Left ventricle myocardium superior (tissue), 1 donor: ENCODE data around the gene LSMEM2. TPM values are rescaled to one million over a fixed set of nuclear protein-coding genes. Genes with fewer than 3 reads are reported as not detected.
A peak's percentile ranks its signal among the peaks of the same experiment; 100 is the strongest.

ENCODE experiments used
- ATAC-seq: fragments of 200-7000 bp; cut with Tn5 transposase; one replicate; pipeline ENCODE4 v1.9.1; 2020; ENCODE audit warnings: mild to moderate bottlenecking, moderate library complexity
- DNase-seq: peaks from one replicate; pipeline ENCODE4 v3.0.0-alpha.2; 2020
- intact Hi-C: fragments of 100-400 bp; cut with micrococcal nuclease; formaldehyde crosslinking; loops from one replicate; pipeline ENCODE4 v1.11.0; 2022
- total RNA-seq: library from RNA; stranded (reverse); fragmentation: NEBNext Ultra II Directional; extraction: Animal tissue kit (Norgen Biotek cat#: 25700); gene quantifications from one replicate; pipeline ENCODE4 v1.2.1, GENCODE V29; 2021
- donor health status: DM: no; HTN: yes; CAD: no; lungs with severe emphysema.

The LSMEM2 gene
- total RNA-seq, 1 donor from 2014 or later, result 31.6 TPM

DNA sequence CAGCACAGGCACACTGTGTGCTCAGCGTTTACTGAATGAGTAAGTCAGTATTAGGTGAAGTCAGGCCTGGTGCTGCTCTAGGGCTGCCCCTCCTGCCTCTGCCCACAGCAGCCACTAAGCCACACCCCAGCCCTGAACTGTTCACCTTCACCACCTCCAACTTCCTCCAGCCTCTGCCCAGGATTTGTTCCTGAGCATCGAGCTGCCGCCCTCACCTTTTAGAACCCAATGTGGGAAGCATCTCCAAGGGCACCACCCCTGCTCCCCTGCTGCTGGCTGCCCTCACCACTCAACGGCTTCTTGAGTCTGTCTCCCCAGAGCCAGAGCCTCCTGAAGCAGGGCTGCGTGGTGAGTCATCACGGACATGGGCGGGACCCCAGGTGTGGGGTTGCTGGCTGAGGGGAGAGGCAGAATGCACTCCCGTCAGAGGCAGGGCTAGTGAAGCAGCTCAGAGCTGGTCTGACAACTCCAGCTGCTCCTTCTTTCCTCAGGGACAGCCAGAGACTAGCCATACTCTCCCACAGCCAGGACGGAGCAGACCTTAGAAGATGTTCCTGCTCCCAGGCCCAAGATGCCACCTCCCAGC lies 37.9 kb downstream of the LSMEM2 start:
- intact Hi-C loops, result no loop called here
- no peak for ATAC-seq
- DNase-seq, result no peak

DNA sequence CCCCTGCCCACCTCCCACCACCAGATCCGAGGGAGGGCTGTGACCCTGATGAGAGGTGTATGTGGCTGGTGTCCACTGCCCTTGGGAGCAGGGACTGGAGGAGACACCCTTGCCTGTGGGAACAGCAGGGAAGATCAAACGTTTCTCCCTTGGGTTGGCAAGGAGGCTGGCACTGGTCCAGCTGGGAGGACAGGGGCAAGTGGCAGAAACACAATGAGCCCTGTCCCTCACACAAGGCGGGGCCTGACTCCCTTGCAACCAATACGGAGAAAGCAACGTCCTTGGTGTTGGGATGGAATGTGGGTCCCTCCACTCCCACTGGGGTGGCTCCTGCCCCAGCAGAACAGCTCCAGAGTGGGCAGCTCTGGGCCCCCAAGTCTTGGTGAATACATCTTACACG lies 38.4 kb downstream of the LSMEM2 start:
- DNase-seq (peak; percentile 49), ATAC-seq (no peak)
- intact Hi-C loops, result no loop called here

DNA sequence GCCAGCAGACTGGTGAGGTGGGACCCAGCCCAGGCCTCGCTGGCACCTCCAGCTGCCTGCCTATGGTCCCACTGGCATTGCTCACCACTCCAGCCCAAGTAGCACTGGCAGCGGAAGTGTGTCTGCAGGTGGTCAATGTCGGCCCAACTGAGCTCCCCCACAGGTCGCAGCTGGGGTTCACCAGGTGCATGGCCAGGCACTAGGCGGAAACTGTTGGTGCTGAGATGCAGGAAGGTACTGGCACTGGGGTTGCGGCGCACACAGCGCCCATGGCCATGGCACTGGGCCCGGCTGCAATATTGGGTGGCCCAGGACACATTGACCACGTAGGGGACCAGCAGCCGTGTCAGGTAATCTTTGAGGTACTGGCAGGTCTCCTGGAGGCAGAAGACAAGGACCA lies 39.3 kb downstream of the LSMEM2 start:
- intact Hi-C loops, result no loop called here
- DNase-seq (no peak), ATAC-seq (no peak)

DNA sequence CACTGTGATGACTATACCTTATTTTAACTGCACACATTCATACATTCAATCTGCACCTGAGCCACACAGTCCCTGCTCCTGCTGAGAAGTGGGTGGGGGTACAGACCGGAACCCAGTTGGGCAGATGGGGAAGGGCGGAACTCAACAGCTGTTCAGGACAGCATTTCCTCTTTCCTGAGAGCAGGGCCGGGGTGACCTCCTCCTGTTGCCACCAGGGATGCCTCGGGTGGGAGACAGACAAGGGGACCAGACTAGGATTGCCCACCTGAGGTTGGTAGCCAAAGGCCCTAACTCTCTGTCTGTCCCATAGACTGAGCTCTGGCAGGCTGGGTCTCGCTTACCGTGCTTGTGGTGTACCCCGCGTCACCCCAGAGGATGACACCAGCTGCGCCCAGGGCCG lies 39.7 kb downstream of the LSMEM2 start:
- DNase-seq, result no peak
- intact Hi-C loops, result no loop called here
- ATAC-seq, result no peak

DNA sequence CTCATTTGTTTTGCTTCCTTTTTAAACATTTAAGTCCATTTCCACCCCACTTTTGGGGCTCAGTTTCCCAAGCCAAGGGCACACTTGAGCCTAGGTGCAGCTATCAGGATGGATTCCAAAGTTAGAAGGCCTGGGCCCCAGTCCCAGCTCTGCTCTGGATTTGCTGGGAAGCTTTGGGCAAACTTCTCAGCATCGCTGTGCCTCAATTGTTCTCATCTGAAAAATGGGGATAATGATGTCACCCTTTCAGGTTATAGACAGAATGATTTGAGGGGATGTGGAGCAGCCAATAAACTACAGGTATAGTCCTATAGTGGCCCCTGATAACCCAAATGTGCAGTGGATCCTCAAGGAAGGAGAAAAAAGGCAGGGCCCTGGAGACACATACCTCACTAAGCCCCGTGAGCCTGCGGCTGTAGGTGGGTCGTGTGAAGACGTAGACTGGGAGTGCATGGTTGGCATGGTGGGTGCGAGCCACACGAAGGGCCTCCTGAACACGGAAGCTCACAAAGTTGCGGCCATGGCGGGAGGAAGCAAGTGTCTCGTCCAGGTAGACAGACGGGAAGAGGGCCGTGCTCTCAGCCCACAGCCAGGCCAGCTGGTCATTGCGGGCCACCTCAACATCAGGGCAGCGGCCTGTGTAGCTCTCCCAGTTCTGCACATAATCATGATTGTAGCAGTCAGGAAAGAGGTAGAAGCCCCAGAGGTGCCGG lies 40.5 kb downstream of the LSMEM2 start:
- ATAC-seq (no peak), DNase-seq (no peak)
- intact Hi-C loops, result no loop called here

DNA sequence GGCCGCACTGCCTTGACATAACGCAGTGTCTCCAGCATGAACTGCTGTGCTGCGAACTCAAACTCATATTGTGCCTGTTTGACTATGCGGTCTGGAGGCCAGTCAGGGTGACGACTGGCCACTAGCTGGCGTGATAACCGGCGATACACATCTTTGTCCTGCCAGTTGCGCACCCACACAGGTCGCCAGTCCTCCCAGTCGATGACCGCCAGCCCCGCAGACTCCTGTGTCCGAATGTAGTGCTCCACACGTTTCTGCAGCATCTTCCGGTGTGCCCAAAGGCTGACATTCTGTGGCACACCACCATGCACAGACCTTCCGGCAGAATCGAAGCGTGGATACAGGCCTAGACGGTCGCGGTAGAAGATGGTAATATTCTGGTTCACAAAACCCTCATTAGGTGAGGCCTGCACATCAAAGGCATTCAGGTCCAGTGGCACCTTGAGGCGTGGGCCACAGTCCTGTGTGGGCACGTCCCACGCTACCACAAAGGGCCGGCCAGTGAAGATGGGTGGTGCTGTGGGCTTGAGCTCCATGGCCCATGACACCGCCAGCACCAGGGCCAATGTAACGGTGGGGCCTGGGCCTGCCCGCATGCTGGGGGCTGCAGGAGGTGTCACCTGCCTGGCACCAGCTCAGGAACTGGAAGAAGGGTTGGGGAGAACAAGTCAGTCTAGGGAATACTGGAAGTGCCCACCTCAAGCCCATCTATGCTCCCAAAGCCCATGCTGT lies 41.2 kb downstream of the LSMEM2 start:
- ATAC-seq, result no peak
- intact Hi-C loops, result no loop called here
- no peak for DNase-seq

DNA sequence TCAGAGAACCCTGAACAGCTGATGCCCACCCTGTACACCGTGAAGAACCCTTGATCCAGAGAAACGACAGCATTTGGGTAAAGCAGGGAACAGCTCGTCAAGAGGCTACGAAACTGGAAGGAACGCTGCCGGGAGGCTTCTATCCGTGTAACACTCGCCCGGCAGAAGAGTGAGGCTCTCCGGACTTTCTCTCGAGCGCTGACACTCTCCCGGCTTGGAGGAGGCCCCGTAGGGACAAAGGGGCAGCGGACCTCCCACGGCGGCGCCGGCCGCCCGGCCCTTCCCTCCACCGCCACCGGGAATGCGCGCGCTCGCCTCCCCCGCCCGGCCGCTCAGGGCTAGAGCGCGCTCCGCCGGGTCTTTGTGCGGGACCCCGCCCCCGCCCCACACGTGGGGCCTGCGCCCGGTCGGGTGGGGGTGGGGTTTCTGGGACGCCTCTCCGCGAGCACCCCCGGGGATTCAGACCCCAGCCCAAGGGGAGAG lies 42.0 kb downstream of the LSMEM2 start:
- peak; percentile 90 for DNase-seq
- ATAC-seq, result peak; percentile 73
- intact Hi-C loops, result no loop called here

DNA sequence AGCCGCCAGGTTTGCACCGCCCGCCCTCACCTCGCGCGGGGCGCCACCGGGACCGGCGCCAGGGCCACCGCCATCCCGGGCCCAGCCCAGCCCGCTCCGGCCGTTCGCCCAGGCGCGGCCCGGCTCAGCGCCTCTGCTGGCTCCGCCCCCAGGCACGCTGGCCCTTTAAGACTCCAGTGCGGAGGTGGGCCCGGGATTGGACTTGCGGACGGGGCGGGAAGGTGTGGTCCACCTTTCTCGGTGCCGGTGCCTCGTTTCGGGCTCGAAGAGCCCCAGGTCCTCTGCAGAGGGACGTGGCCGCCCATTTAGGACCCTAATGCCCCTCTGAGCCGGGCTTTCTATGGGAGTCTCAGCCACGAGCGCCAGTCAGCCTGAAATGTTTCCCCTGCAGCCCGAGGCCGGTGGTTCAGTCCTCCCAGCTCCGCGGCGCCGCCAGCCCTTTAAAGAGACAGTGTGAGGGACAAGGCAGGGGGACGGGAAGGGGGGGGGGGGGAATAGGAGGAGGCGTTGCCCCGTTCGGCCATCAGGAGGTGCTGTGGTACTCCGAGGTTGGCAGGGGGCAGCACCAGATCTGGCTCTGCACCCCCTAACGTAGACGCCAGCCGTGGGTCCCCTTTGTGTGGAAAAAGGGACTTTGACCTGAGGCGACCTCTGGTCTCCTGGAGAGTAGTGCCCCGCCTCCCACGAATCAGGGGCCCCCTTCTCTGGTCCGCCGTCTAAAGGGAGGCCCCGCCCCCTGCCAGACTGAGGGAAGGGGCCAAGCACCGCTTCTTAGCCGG lies 42.6 kb downstream of the LSMEM2 start:
- ATAC-seq (peak; percentile 81), DNase-seq (peak; percentile 95)
- intact Hi-C loops, result no loop called here

DNA sequence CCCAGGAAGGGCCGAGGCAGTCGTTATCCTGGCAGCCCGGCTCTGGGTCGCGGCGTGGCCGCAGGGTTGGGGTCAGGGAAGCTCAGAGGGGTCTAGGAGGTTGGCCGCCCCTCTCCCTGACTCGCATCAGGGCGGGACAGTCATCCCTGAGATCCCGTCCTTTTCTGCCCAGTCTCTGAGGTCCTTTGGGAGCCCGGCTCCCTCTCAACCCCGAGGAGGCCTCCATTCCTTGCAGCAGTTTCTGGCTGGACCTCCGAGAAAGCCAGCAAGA lies 43.2 kb downstream of the LSMEM2 start:
- intact Hi-C loops, result no loop called here
- ATAC-seq (no peak), DNase-seq (no peak)

DNA sequence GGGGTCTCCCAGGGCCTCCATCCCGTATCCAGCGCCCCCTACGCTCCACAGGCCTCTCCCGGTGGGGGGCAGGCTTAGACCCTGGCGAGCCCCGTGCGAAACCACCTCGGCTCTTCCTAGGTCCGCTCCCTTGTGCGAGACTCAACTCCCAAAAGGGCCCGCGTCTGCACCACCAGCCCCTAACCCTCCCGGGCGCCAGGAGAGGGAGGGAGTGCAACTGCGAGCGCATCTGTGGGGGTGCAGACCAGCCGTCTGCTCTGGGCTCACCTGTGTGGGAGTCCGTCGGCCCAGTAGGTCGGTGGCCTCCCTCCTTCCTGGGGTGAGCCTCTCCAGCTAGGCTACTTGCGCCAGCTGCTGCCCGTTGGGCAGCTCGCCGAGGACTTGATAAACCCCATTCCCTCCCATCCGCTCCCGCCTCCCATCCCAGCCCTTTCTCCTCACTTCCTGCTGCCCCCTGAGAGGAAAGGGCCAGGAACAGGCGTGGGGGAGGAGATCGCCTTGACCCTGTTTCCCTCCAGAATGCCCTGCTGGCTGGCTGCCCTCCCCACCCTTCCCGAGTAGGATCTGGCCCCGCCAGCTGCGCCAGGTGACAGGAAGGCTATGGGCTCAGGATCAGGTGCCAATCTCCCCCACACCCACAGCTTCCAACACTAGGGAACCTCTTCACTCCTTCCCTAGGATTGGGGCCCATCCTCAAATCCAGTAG lies 43.7 kb downstream of the LSMEM2 start, which contains the start of gene HYAL2:
HYAL2 (minus strand) TSS at position 360 of the 706 bp plus-strand sequence. CDS start 2,256 bp downstream, outside the sequence.
- intact Hi-C loops, result no loop called here
- DNase-seq (peak; percentile 78), ATAC-seq (peak; percentile 9)

DNA sequence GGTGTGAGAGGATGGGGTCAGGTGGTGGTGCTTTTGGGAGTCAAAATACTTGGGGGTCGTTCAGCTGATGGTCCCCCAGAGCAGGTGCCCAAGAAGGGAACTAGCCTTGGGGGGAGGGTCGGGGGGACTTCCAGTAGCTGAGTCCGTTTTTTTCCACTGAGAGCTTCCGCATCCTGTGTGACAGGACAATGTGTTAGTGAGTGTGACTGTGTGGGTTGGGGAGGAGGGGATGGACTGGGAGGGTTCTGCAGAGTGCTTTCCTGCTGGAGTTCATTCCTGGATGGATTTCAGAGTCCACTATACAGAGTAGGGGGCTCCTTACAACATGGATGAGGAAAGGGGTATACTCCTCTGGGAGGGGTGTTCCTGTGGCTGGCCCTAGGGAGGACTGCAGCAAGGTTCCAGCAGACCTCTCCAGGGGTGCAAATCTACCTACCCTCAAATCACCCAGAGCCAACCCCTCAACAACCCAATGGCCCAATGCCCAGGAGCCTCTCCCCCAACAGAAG lies 44.3 kb downstream of the LSMEM2 start:
- peak; percentile 3 for ATAC-seq
- intact Hi-C loops, result no loop called here
- no peak for DNase-seq

DNA sequence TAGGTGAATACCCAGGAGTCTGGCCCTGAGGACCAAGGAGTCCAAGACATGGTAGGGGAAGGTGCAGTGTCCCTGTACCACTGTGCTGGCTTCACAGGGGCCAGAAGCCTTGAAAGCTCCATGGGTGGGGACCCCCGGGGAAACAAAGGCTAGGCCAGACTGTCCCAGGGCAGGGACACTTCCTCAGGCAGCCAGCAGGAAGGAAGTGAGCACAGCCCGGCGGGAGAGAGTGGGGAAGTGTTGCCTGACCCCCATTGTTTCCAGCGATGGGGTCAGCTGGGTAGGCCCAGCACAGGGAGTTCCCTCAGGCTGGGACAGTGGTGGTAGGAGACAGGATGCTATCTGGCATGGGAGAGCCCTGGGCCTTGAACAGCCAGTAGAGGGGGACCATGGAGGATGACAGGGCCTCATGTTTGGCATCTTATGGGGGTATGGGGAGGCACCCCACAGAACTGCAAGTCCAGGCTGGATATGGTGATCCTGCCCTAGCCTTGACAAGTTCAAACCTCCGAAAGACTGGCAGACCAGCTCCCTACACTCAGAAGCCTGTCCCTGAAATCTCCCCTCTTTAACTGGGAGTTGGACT lies 44.8 kb downstream of the LSMEM2 start:
- ATAC-seq, result peak; percentile 10
- peak; percentile 74 for DNase-seq
- intact Hi-C loops, result no loop called here

DNA sequence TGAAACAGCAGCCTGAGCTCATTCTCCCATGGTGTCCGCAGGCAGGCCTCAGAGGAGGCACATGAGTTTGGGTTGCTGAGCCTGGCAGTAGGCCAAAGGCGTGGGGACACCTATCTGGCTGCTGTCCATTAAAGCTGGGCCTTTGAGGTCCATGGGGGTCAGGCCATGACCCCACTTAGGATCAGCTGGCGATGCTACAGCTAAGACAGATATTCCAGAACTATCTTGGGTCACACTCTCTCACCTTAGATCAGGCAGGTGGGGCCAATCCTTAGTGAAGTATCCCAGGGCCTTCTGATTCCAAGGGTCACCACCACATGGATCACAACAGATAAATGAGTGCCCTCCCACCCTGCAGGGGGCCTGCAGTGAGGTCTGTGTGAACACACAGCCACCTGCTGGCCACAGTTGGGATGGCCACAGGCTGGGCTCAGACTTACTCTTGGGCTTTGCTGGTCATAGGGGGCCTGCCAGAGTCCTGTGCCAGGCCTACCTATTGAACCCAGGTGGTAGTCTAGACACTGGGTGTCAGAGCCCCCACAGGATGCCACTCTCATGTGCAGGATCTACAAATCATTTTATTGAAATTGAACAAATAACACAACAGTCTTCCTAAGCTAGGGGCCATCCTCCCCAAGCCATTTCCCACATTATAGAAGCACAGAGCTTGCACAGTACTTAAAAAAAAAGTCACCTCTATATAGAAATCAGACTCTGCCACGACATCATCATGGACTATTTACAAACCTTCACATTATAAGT lies 45.6 kb downstream of the LSMEM2 start:
- DNase-seq, result peak; percentile 88
- intact Hi-C loops, result no loop called here
- ATAC-seq, result peak; percentile 10

DNA sequence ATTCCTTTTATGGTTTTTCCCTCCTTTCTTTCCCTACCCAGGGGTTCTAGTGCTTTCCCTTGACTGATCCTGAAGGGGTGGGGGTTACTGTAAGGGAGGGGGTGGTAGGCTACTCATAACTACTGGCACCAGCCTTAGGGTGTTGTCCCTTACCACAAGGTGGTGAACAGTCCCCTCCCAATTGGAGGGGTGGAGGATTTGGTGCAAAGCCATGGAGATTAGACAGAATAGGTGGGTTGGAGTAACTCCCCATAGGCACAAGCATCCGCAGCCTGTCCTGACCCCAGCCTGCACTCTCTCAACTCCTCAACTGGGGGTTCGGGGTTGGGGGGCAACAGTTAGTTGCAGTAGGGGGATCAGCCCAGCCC lies 46.2 kb downstream of the LSMEM2 start:
- no peak for ATAC-seq
- intact Hi-C loops, result no loop called here
- DNase-seq, result no peak

DNA sequence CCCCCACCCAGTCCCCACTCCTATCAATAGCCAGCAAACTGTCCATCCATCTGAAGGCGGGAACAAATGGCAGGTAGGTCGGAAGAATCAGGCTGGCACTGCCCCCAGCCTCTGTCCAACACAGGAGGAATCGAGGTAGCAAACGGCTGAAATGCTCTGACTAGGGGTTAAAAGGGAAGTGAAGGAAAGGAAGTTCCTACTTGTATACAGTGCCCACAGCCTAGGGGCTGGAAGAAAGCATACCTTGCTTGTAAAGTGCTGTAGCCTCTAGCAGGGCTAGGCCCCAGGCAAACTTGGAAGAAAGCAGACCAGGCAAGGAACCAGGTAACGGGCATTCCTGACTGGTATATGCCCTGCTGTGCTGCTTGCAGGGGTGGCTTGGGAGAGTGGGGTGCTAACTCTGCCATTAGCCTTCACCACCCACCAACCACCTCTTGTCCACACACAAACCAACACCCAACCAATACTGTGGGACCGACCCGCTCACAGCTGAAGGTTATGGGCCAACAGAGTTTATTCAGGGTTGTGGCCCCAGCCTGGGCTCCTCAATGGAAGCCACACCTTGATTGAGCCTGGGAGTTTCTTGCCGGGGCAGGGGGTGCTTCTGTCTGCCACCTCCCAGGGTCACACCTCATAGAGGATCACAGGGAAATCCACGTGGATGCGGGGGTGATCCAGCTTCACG lies 46.8 kb downstream of the LSMEM2 start:
- intact Hi-C loops, result no loop called here
- no peak for ATAC-seq
- DNase-seq, result no peak

DNA sequence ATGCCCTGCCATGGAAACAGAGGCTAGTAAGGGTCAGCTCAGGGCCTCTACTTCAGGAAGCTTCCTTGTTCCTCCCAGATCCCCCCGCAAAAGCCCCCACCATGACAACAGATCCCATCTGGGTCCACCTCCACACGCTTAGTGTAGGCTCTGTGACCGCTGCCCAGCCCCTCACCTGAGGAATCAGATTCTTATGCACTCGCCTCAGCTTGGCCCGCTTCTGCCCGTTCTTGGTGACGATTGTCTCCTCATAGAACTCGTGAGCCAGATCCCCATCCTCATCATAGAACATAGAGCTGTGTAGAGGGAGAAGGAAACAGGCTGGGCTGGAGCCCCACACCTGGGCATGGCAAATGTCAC lies 47.3 kb downstream of the LSMEM2 start:
- intact Hi-C loops, result no loop called here
- no peak for ATAC-seq
- no peak for DNase-seq

DNA sequence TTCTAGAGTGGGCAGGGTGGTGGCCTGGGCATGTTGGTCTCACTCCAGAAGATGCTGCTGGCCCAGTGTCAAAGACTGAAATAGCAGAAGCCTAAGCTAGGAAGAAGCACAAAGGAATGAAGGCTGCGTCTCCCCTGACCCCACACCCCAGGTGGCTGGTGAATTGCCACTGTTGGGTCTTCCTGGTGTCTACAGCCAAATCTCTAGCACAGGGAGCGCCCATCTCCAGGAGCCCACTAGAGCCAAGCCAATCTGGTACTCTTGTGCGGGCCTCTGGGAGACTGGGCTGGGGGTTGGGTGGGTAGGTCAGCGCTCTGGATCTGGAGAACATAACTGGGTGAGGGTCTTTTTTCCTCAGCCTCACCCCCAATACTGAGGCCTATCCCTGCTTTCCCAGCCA lies 48.2 kb downstream of the LSMEM2 start:
- ATAC-seq, result no peak
- DNase-seq, result no peak
- intact Hi-C loops, result no loop called here
